OCI-LY7 (cell line): ENCODE data around the gene NPS. TPM values are rescaled to one million over a fixed set of nuclear protein-coding genes. Genes with fewer than 3 reads are reported as not detected.

Source experiments
- BruUV-seq: library from RNA; stranded (reverse); fragments of 400-500 nt; replicated peaks from 2 replicates; lab custom pipeline; 2021; lab: Mats Ljungman, UMichigan
- CTCF ChIA-PET: fragments of 300-600 bp; sonication (Branson Sonifier 250); formaldehyde crosslinking; loops from one replicate; lab custom pipeline; 2022; ENCODE audit warnings: antibody characterized with exemption; ENCODE audit not compliant: unreplicated experiment; lab: Charles Lee
- POLR2A ChIA-PET: fragments of 300-600 bp; sonication (Branson Sonifier 250); formaldehyde crosslinking; loops from one replicate; lab custom pipeline; 2022; ENCODE audit warnings: antibody characterized with exemption; lab: Charles Lee
- DNase-seq: peaks from one replicate; pipeline ENCODE4 v3.0.0-alpha.2; 2015; ENCODE audit warnings: low spot score
- H2AFZ ChIP-seq: fragments of 200-600 bp; sonication (generic), shearing (Covaris generic); 2 replicates; pipeline ENCODE4 v1.6.1; 2014; ENCODE audit warnings: mild to moderate bottlenecking, antibody characterized with exemption, low read length, moderate library complexity
- H3K27ac ChIP-seq: fragments of 200-600 bp; sonication (generic); 2 replicates; pipeline ENCODE4 v1.5.1; 2014; ENCODE audit warnings: mixed run types, low read depth, mild to moderate bottlenecking, moderate library complexity, low read length, inconsistent platforms; ENCODE audit not compliant: poor library complexity, severe bottlenecking
- H3K36me3 ChIP-seq: fragments of 200-600 bp; sonication (generic); 2 replicates; pipeline ENCODE4 v1.6.1; 2014; ENCODE audit warnings: mild to moderate bottlenecking, antibody characterized with exemption, low read length, moderate library complexity, mixed read lengths; ENCODE audit not compliant: insufficient read depth
- H3K4me1 ChIP-seq: fragments of 200-600 bp; sonication (generic); 2 replicates; pipeline ENCODE4 v1.5.1; 2014; ENCODE audit warnings: mild to moderate bottlenecking, low read length; ENCODE audit not compliant: insufficient read depth, poor library complexity, severe bottlenecking
- H3K4me2 ChIP-seq: fragments of 200-600 bp; sonication (generic); 2 replicates; pipeline ENCODE4 v1.6.1; 2014; ENCODE audit warnings: mild to moderate bottlenecking, low read length
- H3K4me3 ChIP-seq: fragments of 200-600 bp; sonication (generic); 2 replicates; pipeline ENCODE4 v1.5.1; 2014; ENCODE audit warnings: mild to moderate bottlenecking, low read depth, low read length; ENCODE audit not compliant: poor library complexity, severe bottlenecking
- H3K79me2 ChIP-seq: fragments of 200-600 bp; sonication (generic); 2 replicates; pipeline ENCODE4 v1.6.1; 2016; ENCODE audit warnings: low read depth, mild to moderate bottlenecking, low read length, moderate library complexity, mixed read lengths; ENCODE audit not compliant: insufficient read depth
- H3K9me2 ChIP-seq: fragments of 200-600 bp; sonication (generic); 2 replicates; pipeline ENCODE4 v1.6.1; 2016; ENCODE audit warnings: mild to moderate bottlenecking, low read length, mixed read lengths; ENCODE audit not compliant: insufficient read depth
- H3K9me3 ChIP-seq: fragments of 200-600 bp; sonication (generic); 2 replicates; pipeline ENCODE4 v1.6.1; 2014; ENCODE audit warnings: mild to moderate bottlenecking, mixed run types, low read length, mixed read lengths
- H4K20me1 ChIP-seq: fragments of 200-600 bp; sonication (generic); 2 replicates; pipeline ENCODE4 v1.6.1; 2014; ENCODE audit warnings: mild to moderate bottlenecking, antibody characterized with exemption, low read length, moderate library complexity, mixed read lengths; ENCODE audit not compliant: insufficient read depth
- CTCF ChIP-seq: fragments of 200-600 bp; sonication (generic); conservative IDR thresholded peaks from 2 replicates; pipeline ENCODE4 v1.5.1; 2014; ENCODE audit warnings: mild to moderate bottlenecking, antibody characterized with exemption, low read length, moderate library complexity, mixed read lengths
- EZH2phosphoT487 ChIP-seq: fragments of 200-600 bp; sonication (generic); IDR thresholded peaks from 2 replicates; pipeline ENCODE4 v1.6.1; 2018; ENCODE audit warnings: low read depth, borderline replicate concordance, mild to moderate bottlenecking, mixed run types, antibody characterized with exemption, low read length, moderate library complexity, mixed read lengths
- intact Hi-C: fragments of 100-400 bp; cut with micrococcal nuclease; formaldehyde crosslinking; loops from one replicate; pipeline ENCODE4 v1.10.0; 2022; ENCODE audit not compliant: unreplicated experiment
- total RNA-seq, 2 experiments: library from RNA; depleted of rRNA in 1 of 2; stranded (reverse); fragments of >200 nt in 1 of 2; shearing (Covaris generic) in 1 of 2; gene quantifications; 2 replicates each; pipeline ENCODE4 v1.2.3, GENCODE V29; 2014 to 2022

Gene NPS
- total RNA-seq, 2 experiments from 2014 or later: not detected

GRCh38 chr10:127527320-127527719 is 21.8 kb upstream of the NPS start:
- DNase-seq: no peak
- H3K79me2 ChIP-seq: no peaks in the 10 kb centered on the region
- H3K4me2 ChIP-seq: no peak overlapping the region
- H3K4me3 ChIP-seq: no peak overlapping the region
- no TSS peak for BruUV-seq
- H3K9me2 ChIP-seq: no peaks in the 10 kb centered on the region
- no peak overlapping the region for H2AFZ ChIP-seq
- no peak overlapping the region for H3K27ac ChIP-seq
- TF ChIP-seq CTCF: no peak
- no peak for TF ChIP-seq EZH2phosphoT487
- no peaks in the 10 kb centered on the region for H3K4me1 ChIP-seq
- CTCF ChIA-PET: no interaction called here
- no peaks in the 10 kb centered on the region for H3K9me3 ChIP-seq
- intact Hi-C loops: no loop called here
- POLR2A ChIA-PET: no interaction called here
- H4K20me1 ChIP-seq: no peaks in the 10 kb centered on the region
- no peaks in the 10 kb centered on the region for H3K36me3 ChIP-seq

- no peaks in the 10 kb centered on the region for H3K9me2 ChIP-seq
- H3K27ac ChIP-seq: no peak overlapping the region
- no peak for TF ChIP-seq CTCF
- TF ChIP-seq EZH2phosphoT487: no peak
- no peaks in the 10 kb centered on the region for H3K4me1 ChIP-seq
- no peak overlapping the region for H3K4me2 ChIP-seq
- no peaks in the 10 kb centered on the region for H3K36me3 ChIP-seq
- ChIA-PET POLR2A (interaction anchor here (0.9 to 1.5 kb wide), 2 partner anchors 13 to 18 kb away, joined by 3 read pairs; no protein-coding TSS in a partner anchor), CTCF (no interaction called here)
- H2AFZ ChIP-seq: no peak overlapping the region
- BruUV-seq: no TSS peak
- no peak for DNase-seq
- H3K79me2 ChIP-seq: no peaks in the 10 kb centered on the region
- intact Hi-C loops: no loop called here
- no peak overlapping the region for H3K4me3 ChIP-seq
- H3K9me3 ChIP-seq: no peaks in the 10 kb centered on the region
- H4K20me1 ChIP-seq: no peaks in the 10 kb centered on the region
Measured at GRCh38 chr10:127527891-127528290, 21.2 kb upstream of the NPS start.

GRCh38 chr10:127532193-127532592 is 16.9 kb upstream of the NPS start:
- Histone ChIP-seq H2AFZ (no peak overlapping the region), H3K27ac (no peak overlapping the region), H4K20me1 (no peaks in the 10 kb centered on the region), H3K4me1 (no peaks in the 10 kb centered on the region), H3K4me3 (no peak overlapping the region), H3K9me3 (no peaks in the 10 kb centered on the region), H3K4me2 (no peak overlapping the region), H3K36me3 (no peaks in the 10 kb centered on the region), H3K9me2 (no peaks in the 10 kb centered on the region), H3K79me2 (no peaks in the 10 kb centered on the region)
- ChIA-PET CTCF (no interaction called here), POLR2A (no interaction called here)
- TF ChIP-seq CTCF (no peak), EZH2phosphoT487 (no peak)
- no peak for DNase-seq
- no TSS peak for BruUV-seq
- intact Hi-C loops: no loop called here
